Natural killer cell (primary cell): Measurements from ENCODE around the gene AKAIN1. TPM values are rescaled to one million over a fixed set of nuclear protein-coding genes. Genes with fewer than 3 reads are reported as not detected.

ENCODE experiments used
- ATAC-seq, 3 donors: fragments of 150-1000 bp in 2 of 3; fragments of 200-7000 bp in 1 of 3; cut with Tn5 transposase; 1 replicate in 1 of 3; 2 replicates in 2 of 3; pipeline ENCODE4 v1.10.0; 2021; ENCODE audit warnings: mild to moderate bottlenecking in 2 of 3, moderate library complexity in 2 of 3
- DNase-seq, 2 donors: peaks; one replicate each; pipeline versions ENCODE4 v3.0.0 to v3.0.0-alpha.2; 2013 to 2021; ENCODE audit warnings: mixed read lengths in 1 of 2
- H3K27ac ChIP-seq: one replicate; pipeline ENCODE4 v1.5.1; 2013; ENCODE audit warnings: mild to moderate bottlenecking, low read length
- H3K27me3 ChIP-seq: one replicate; pipeline ENCODE4 v1.6.1; 2013; ENCODE audit warnings: low read length; ENCODE audit not compliant: control insufficient read depth, insufficient read depth
- H3K36me3 ChIP-seq: one replicate; pipeline ENCODE4 v1.6.1; 2013; ENCODE audit warnings: low read length; ENCODE audit not compliant: control insufficient read depth, insufficient read depth
- H3K4me1 ChIP-seq: one replicate; pipeline ENCODE4 v1.6.1; 2013; ENCODE audit warnings: low read length; ENCODE audit not compliant: control insufficient read depth, insufficient read depth
- H3K4me3 ChIP-seq: one replicate; pipeline ENCODE4 v1.5.1; 2013; ENCODE audit warnings: low read length
- H3K9me3 ChIP-seq: one replicate; pipeline ENCODE4 v1.6.1; 2013; ENCODE audit warnings: low read length; ENCODE audit not compliant: control insufficient read depth, insufficient read depth
- H3K27ac Mint-ChIP-seq, 2 donors: one replicate each; pipeline ENCODE4 v1.8.0; 2022; ENCODE audit warnings: mild to moderate bottlenecking in 2 of 2, mixed read lengths in 2 of 2, moderate library complexity in 1 of 2
- H3K27me3 Mint-ChIP-seq, 2 donors: one replicate each; pipeline ENCODE4 v1.8.0; 2022; ENCODE audit warnings: low read depth in 2 of 2, mixed read lengths in 2 of 2
- H3K36me3 Mint-ChIP-seq: one replicate; pipeline ENCODE4 v1.8.0; 2022; ENCODE audit warnings: mixed read lengths
- H3K4me1 Mint-ChIP-seq, 2 donors: one replicate each; pipeline ENCODE4 v1.8.0; 2022; ENCODE audit warnings: mixed read lengths in 2 of 2
- H3K4me3 Mint-ChIP-seq: one replicate; pipeline ENCODE4 v1.8.0; 2022; ENCODE audit warnings: mild to moderate bottlenecking, moderate library complexity, mixed read lengths
- H3K9me3 Mint-ChIP-seq, 2 donors: one replicate each; pipeline ENCODE4 v1.8.0; 2022; ENCODE audit warnings: mixed read lengths in 2 of 2
- WGBS: methylation state at CpG from one replicate; pipeline ENCODE4 v1.1.7; 2013; ENCODE audit warnings: missing lambda C conversion rate; ENCODE audit not compliant: insufficient coverage; 5-methylcytosine and 5-hydroxymethylcytosine counted together
- intact Hi-C: fragments of 100-400 bp; cut with micrococcal nuclease; formaldehyde crosslinking; loops from one replicate; pipeline ENCODE4 v1.14.2; 2022
- total RNA-seq, 4 donors: library from RNA; stranded (reverse); fragments of 120-200 nt in 1 of 4; gene quantifications; one replicate each; pipeline versions ENCODE4 v1.2.3 to v1.2.4, GENCODE V29; 2013 to 2022
- TF ChIP-seq, protein P1 (sequence below): fragments of 200-600 bp; IDR thresholded peaks from one replicate; pipeline ENCODE4 v1.8.0; 2022; ENCODE audit warnings: antibody characterized with exemption

Gene AKAIN1
- total RNA-seq, 3 donors from 2014 or later (not counting 1 experiment from before 2014, with no cell fraction given), result not detected

DNA sequence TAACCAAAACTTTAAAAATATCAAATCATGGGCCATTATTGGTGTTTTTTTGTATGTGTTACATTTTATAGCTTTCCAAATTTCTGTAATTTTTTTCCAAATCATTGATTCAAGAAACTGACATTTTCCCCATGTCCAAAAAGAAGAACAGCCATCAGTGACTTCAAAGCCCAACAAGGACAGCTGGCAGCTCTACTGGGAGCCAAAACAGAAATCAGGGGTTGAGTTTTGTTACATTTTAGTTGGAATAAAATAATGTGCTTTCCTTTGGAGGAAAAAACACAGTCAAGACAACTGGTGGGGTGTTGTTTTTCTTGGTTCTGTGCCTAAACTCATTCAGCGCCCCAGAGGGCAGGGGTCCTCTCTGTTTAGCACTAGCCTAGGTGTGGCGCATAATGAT lies 23.8 kb downstream of the AKAIN1 start:
- H3K36me3 Mint-ChIP-seq, result no peaks in the 10 kb centered on the region
- H3K27me3 Mint-ChIP-seq, result peaks cover 0 to 3% of the 10 kb centered on the region in 2 donors
- Histone ChIP-seq H3K4me1 (no peaks in the 10 kb centered on the region), H3K4me3 (no peak overlapping the region), H3K27ac (no peak overlapping the region), H3K27me3 (no peaks in the 10 kb centered on the region), H3K36me3 (no peaks in the 10 kb centered on the region), H3K9me3 (no peaks in the 10 kb centered on the region)
- H3K4me1 Mint-ChIP-seq, result no peaks in the 10 kb centered on the region
- WGBS, result 100% methylated on average over 2 of the region's 2 CpGs
- peaks cover 0 to 3% of the 10 kb centered on the region in 2 donors for H3K9me3 Mint-ChIP-seq
- TF ChIP-seq, protein P1, sequence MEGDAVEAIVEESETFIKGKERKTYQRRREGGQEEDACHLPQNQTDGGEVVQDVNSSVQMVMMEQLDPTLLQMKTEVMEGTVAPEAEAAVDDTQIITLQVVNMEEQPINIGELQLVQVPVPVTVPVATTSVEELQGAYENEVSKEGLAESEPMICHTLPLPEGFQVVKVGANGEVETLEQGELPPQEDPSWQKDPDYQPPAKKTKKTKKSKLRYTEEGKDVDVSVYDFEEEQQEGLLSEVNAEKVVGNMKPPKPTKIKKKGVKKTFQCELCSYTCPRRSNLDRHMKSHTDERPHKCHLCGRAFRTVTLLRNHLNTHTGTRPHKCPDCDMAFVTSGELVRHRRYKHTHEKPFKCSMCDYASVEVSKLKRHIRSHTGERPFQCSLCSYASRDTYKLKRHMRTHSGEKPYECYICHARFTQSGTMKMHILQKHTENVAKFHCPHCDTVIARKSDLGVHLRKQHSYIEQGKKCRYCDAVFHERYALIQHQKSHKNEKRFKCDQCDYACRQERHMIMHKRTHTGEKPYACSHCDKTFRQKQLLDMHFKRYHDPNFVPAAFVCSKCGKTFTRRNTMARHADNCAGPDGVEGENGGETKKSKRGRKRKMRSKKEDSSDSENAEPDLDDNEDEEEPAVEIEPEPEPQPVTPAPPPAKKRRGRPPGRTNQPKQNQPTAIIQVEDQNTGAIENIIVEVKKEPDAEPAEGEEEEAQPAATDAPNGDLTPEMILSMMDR, result no peak
- no peak overlapping the region for H3K4me3 Mint-ChIP-seq
- DNase-seq (no peak), ATAC-seq (no peak)
- intact Hi-C loops, result no loop called here
- H3K27ac Mint-ChIP-seq, result no peak overlapping the region

DNA sequence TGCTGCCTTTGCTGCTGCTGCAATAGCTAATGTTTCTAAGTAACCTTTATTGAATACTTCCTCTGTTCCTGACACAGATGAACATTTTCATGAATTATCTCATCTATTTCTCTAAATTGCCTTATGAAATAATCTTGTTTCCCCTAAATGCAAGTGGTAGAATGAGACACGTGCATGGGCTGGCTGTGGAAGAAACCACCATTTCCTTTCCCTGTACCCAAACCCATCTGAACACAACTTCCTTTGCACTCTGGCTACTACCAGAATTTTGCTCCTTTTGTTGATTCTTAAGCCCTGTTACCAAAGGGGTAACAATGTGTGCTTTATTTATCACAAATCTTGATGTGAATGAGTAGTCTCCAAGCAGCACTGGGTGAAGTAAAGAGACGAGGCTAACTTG lies 29.2 kb downstream of the AKAIN1 start:
- Histone ChIP-seq H3K27ac (no peak overlapping the region), H3K9me3 (no peaks in the 10 kb centered on the region), H3K27me3 (no peaks in the 10 kb centered on the region), H3K4me1 (no peaks in the 10 kb centered on the region), H3K4me3 (no peak overlapping the region), H3K36me3 (no peaks in the 10 kb centered on the region)
- DNase-seq (peak in 1 of 2 donors; percentile 27), ATAC-seq (no peak)
- H3K9me3 Mint-ChIP-seq, result peaks cover 0 to 3% of the 10 kb centered on the region in 2 donors
- intact Hi-C loops, result no loop called here
- TF ChIP-seq, protein P1, result no peak
- no peak overlapping the region for H3K4me3 Mint-ChIP-seq
- H3K27me3 Mint-ChIP-seq, result peaks cover 0 to 6% of the 10 kb centered on the region in 2 donors
- H3K36me3 Mint-ChIP-seq, result no peaks in the 10 kb centered on the region
- peaks cover 5 to 6% of the 10 kb centered on the region in 2 donors for H3K4me1 Mint-ChIP-seq
- H3K27ac Mint-ChIP-seq, result no peak overlapping the region
- WGBS, result 0% methylated on average over 2 of the region's 2 CpGs

DNA sequence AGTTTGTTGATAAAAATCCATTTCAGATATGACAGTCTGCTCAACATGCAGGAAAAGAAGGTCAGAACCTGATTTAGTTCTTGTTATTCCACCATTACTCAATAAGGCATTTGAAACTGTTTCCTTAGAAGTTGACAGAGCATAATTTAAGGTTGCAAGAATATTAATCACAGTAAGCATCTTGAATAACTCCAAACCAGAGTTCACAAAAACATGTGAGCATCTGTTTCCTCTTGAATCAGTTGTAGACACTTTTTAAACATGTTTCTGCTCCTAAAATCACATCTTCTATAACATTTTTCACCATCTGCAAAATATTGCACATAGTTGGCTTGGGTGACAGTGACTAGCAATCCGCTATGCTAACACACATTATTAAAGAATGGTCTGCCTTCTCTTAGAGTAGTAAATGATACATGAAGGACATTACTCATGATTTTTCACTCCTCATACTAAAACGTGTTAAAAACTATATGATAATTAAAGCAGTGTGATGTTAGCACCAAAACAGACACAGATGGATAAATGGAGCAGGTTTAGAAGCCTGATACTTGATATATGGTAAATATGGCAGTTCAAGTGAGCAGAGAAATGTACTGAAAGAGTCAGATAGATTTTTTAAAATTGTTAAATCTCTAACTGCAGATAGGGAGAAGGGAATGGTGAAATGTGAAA lies 30.3 kb downstream of the AKAIN1 start:
- Histone ChIP-seq H3K4me1 (no peaks in the 10 kb centered on the region), H3K27ac (no peak overlapping the region), H3K27me3 (no peaks in the 10 kb centered on the region), H3K9me3 (no peaks in the 10 kb centered on the region), H3K4me3 (no peak overlapping the region), H3K36me3 (no peaks in the 10 kb centered on the region)
- no peak overlapping the region for H3K4me3 Mint-ChIP-seq
- no peaks in the 10 kb centered on the region for H3K36me3 Mint-ChIP-seq
- intact Hi-C loops, result no loop called here
- H3K4me1 Mint-ChIP-seq, result peaks cover 5 to 6% of the 10 kb centered on the region in 2 donors
- ATAC-seq (no peak), DNase-seq (no peak)
- TF ChIP-seq, protein P1, result no peak
- peaks cover 0 to 7% of the 10 kb centered on the region in 2 donors for H3K27me3 Mint-ChIP-seq
- peaks cover 0 to 2% of the 10 kb centered on the region in 2 donors for H3K9me3 Mint-ChIP-seq
- no peak overlapping the region for H3K27ac Mint-ChIP-seq
- no CpG with 5 or more reads among the region's 2 CpGs for WGBS

DNA sequence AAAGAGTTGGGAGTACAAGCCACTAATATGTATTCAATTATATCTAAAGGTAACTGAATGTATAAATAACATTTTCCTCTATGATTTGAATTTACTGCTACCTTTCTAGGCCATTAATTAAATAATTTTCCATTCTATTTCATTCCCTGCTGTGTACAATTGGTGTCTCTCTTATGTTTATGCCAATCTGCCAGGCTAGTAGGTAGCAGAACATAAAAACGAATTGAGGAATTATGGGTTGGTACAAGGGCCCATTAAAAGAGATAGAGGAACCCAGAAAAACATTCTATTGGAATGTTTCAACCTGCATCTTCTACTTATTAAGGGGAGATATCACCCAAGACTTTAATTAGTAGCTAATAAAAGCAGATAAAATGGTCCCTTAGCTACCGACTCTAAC lies 32.2 kb downstream of the AKAIN1 start:
- Mint-ChIP-seq H3K27me3 (peaks cover 0 to 8% of the 10 kb centered on the region in 2 donors), H3K4me3 (no peak overlapping the region), H3K4me1 (peaks cover 5 to 6% of the 10 kb centered on the region in 2 donors), H3K27ac (no peak overlapping the region), H3K9me3 (no peaks in the 10 kb centered on the region), H3K36me3 (no peaks in the 10 kb centered on the region)
- H3K9me3 ChIP-seq, result no peaks in the 10 kb centered on the region
- no peaks in the 10 kb centered on the region for H3K4me1 ChIP-seq
- no peaks in the 10 kb centered on the region for H3K36me3 ChIP-seq
- TF ChIP-seq, protein P1, result no peak
- no peak for ATAC-seq
- H3K27ac ChIP-seq, result no peak overlapping the region
- DNase-seq, result no peak
- no peaks in the 10 kb centered on the region for H3K27me3 ChIP-seq
- intact Hi-C loops, result no loop called here
- no peak overlapping the region for H3K4me3 ChIP-seq
- WGBS, result 33% methylated on average over 1 of the region's 2 CpGs
